AG04449 (cell line): Measurements from ENCODE around the gene THAP6.

ENCODE experiments used
- CTCF ChIA-PET: fragments of 350-600 bp; formaldehyde crosslinking; extraction: SDS; loops from one replicate; lab custom pipeline; 2021; ENCODE audit warnings: antibody characterized with exemption; lab: Yijun Ruan, JAX
- POLR2A ChIA-PET: fragments of 400-600, 350-600 bp; formaldehyde crosslinking; extraction: SDS; loops from one replicate; lab custom pipeline; 2020; ENCODE audit warnings: antibody characterized with exemption, inconsistent platforms; lab: Yijun Ruan, JAX
- DNase-seq: peaks from one replicate; pipeline ENCODE4 v3.0.0-alpha.2; 2010; ENCODE audit warnings: low read depth, low spot score
- H3K4me3 ChIP-seq: 2 replicates; pipeline ENCODE4 v1.5.1; 2011; ENCODE audit warnings: low read depth, mild to moderate bottlenecking, control low read depth, low read length
- CTCF ChIP-seq: IDR thresholded peaks from one replicate; pipeline ENCODE4 v1.5.1; 2011; ENCODE audit warnings: mild to moderate bottlenecking, moderate library complexity, low read length, control low read depth, inconsistent platforms; ENCODE audit not compliant: insufficient read depth; ENCODE audit errors: missing control alignments

Gene THAP6

DNA sequence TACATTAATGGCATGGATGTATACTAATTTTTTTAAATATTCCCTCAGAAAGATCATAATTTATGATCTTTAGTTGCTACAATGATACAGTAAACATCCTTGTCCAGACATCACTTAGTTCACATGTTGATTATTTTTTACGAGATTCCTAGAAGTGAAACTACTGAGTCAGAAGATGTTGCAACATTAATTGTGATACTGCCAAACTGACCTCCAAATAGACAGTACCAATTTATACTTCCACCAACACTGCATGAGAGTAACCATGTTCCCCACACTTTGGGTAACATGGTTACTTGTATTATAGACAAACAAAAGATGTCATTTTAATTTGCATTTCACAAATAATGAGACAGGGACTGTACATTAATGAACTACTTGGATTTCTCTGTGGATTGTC lies 19.7 kb upstream of the THAP6 start:
- CTCF ChIA-PET = no interaction called here
- POLR2A ChIA-PET = no interaction called here
- DNase-seq = no peak
- no peak for TF ChIP-seq CTCF
- H3K4me3 ChIP-seq = no peak overlapping the region

GRCh38 chr4:75495476-75495875 lies 18.8 kb upstream of the THAP6 start:
- no peak overlapping the region for H3K4me3 ChIP-seq
- POLR2A ChIA-PET = no interaction called here
- no peak for DNase-seq
- CTCF ChIA-PET = no interaction called here
- TF ChIP-seq CTCF = no peak

DNA sequence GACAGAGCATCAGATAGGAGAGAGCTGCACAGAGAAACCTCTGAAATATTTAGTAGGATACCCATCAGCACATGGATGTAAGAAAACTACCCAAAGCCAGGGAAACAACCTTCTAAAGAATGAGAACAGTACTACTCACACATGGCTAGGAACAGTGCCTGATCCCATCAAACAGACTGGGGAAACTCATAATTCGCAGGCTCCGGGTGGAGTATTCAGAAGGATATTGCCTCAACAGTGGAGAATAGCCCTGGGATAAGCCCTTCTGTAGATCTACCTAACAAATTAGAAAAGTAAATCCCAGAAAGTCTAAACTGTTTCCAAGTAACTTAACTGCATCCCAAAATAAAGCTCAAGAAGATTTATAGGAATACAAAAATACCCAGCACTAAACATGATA lies 17.9 kb upstream of the THAP6 start:
- CTCF ChIA-PET = interaction anchor here (0.6 kb wide), 1 partner anchor 9 kb away, joined by 3 read pairs; no protein-coding TSS in a partner anchor
- TF ChIP-seq CTCF = no peak
- no peak for DNase-seq
- POLR2A ChIA-PET = no interaction called here
- H3K4me3 ChIP-seq = no peak overlapping the region

- no peak for DNase-seq
- ChIA-PET POLR2A (no interaction called here), CTCF (no interaction called here)
- no peak overlapping the region for H3K4me3 ChIP-seq
- TF ChIP-seq CTCF = no peak
Observed at GRCh38 chr4:75497133-75497532, 17.1 kb upstream of the THAP6 start.

GRCh38 chr4:75498041-75498440 lies 16.2 kb upstream of the THAP6 start:
- no peak for DNase-seq
- ChIA-PET POLR2A (no interaction called here), CTCF (no interaction called here)
- TF ChIP-seq CTCF = no peak
- H3K4me3 ChIP-seq = no peak overlapping the region

DNA sequence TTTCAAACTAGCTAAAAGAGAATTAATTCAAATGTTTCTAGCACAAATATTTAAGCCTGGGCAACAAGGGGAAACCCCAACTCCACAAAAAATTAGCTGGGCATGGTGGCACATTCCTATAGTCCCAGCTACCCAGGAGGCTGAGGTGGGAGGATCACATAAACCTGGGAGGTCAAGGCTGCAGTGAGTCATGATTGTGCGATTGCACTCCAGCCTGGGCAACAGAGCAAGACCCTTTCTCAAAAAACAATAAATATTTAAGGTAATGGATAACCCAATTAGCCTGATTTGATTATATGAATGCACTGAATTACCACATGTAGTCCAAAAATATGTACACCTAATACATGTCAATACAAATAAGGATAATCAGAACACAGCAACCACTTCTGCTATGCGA lies 14.4 kb upstream of the THAP6 start:
- CTCF ChIA-PET = interaction anchor here (1.1 to 1.6 kb wide), 2 partner anchors 8 to 9 kb away, joined by 3 to 5 read pairs; no protein-coding TSS in a partner anchor

More for the DNA sequence above, 14.4 kb upstream of the THAP6 start:
- POLR2A ChIA-PET = no interaction called here
- DNase-seq = no peak
- H3K4me3 ChIP-seq = no peak overlapping the region
- TF ChIP-seq CTCF = no peak
